ENCODE measurements around the gene NGFR. TPM values are rescaled to one million over a fixed set of nuclear protein-coding genes. Genes with fewer than 3 reads are reported as not detected.

The NGFR gene
- total and polyA plus RNA-seq, 2 donors (not counting 1 experiment from before 2014, with no cell fraction given): 0.31 to 1.6 TPM

- Mint-ChIP-seq H3K4me3 (no peak overlapping the region), H3K4me1 (peaks cover 15% of the 10 kb centered on the region), H3K27me3 (peaks cover 37% of the 10 kb centered on the region), H3K9me3 (ENCODE audit: insufficient read depth) (no peaks in the 10 kb centered on the region), H3K27ac (no peak overlapping the region)
- H3K9me3 ChIP-seq (ENCODE audit: control extremely low read depth in 1 of 3, control insufficient read depth in 2 of 3, insufficient read depth in 1 of 3, low read length in 2 of 3): no peaks in the 10 kb centered on the region
- H3K4me2 ChIP-seq (replicated peaks; ENCODE audit: low read depth, low read length, poor library complexity, severe bottlenecking): no peak overlapping the region
- peaks cover 10 to 16% of the 10 kb centered on the region in 2 donors for H3K4me1 ChIP-seq (ENCODE audit: control insufficient read depth in 2 of 2, insufficient read depth in 2 of 2, low read length in 2 of 2)
- CTCF ChIA-PET: interaction anchor here (1.1 to 1.2 kb wide), 2 partner anchors 13 to 66 kb away, joined by 3 read pairs; no protein-coding TSS in a partner anchor
- H3K4me3 ChIP-seq (ENCODE audit: control extremely low read depth in 1 of 5, extremely low read depth in 1 of 5, insufficient read depth in 1 of 5, low read depth in 2 of 5, low read length in 4 of 5): no peak overlapping the region
- no peak overlapping the region for H2AFZ ChIP-seq (ENCODE audit: insufficient read depth, low read depth, low read length, poor library complexity, severe bottlenecking)
- 100% methylated on average over 1 of the region's 5 CpGs for WGBS (ENCODE audit: insufficient coverage)
- POLR2A ChIA-PET: interaction anchor here (0.6 kb wide), 1 partner anchor 24 kb away, joined by 11 read pairs; no protein-coding TSS in a partner anchor
- H3K27me3 ChIP-seq (replicated peaks in 1 of 4; ENCODE audit: control extremely low read depth in 1 of 4, control insufficient read depth in 3 of 4, insufficient read depth in 4 of 4, low read length in 3 of 4): peaks cover 0 to 18% (median 6%) of the 10 kb centered on the region in 4 experiments
- no peaks in the 10 kb centered on the region for H4K20me1 ChIP-seq (ENCODE audit: control insufficient read depth, insufficient read depth, low read length, poor library complexity, severe bottlenecking)
- TF ChIP-seq CTCF (IDR thresholded peaks at IDR 0.05) (no peak), EZH2 (IDR thresholded peaks at IDR 0.05; ENCODE audit: borderline replicate concordance, insufficient read depth, low read depth, low read length, poor library complexity, severe bottlenecking) (no peak)
- no peak overlapping the region for H3K27ac ChIP-seq (ENCODE audit: low read length in 2 of 2)
- ATAC-seq (ENCODE audit: low read depth) (no peak), DNase-seq (no peak)
- intact Hi-C loops (cut with micrococcal nuclease): loop anchor here (10.0 kb wide), 1 partner anchor 214 kb away; the partner anchor contains the start of gene SLC35B1
- no peak overlapping the region for H3K9ac ChIP-seq (ENCODE audit: low read length)
- no peaks in the 10 kb centered on the region for H3K36me3 ChIP-seq (replicated peaks in 1 of 2; ENCODE audit: control extremely low read depth in 1 of 2, control insufficient read depth in 1 of 2, extremely low read depth in 1 of 2, insufficient read depth in 2 of 2, low read length in 1 of 2)
- no peaks in the 10 kb centered on the region for H3K79me2 ChIP-seq (ENCODE audit: control insufficient read depth, insufficient read depth, low read length)
Measured at GRCh38 chr17:49491192-49491769, 3.8 kb upstream of the NGFR start.

DNA sequence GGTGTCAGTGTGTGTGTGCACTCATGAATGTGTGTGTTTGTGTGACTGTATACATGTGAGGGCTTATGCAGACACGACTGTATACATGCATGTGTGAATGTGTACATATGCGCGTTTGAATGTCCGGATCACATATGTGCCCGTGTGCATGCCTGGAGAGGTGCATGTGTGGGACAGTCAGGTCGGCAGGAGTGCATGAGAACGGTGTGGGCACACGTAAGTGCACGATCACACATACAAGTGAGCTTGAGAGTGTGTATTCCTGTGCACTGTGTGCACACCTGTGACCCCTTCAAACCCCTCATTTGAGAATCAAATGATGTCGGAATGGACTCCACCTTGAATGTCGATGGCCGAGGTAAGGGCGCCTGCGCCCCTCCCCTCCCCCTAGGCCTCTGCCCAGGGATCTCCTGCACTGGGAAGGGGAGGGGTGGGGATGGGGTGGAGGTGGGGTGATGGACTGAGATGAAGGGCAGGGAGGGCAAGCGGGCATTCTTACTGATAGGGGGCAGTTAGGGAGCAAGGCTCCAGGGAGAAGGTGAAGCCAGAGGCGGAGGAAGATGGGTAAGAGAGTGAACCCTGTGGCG, 601 bp upstream of the NGFR start:
- peak overlapping the region; percentile 78 for H3K27ac Mint-ChIP-seq
- DNase-seq: peak; percentile 43
- Histone ChIP-seq H3K4me1 (ENCODE audit: control insufficient read depth in 2 of 2, insufficient read depth in 2 of 2, low read length in 2 of 2) (peaks cover 30 to 34% of the 10 kb centered on the region in 2 donors), H3K9me3 (ENCODE audit: control extremely low read depth in 1 of 3, control insufficient read depth in 2 of 3, insufficient read depth in 1 of 3, low read length in 2 of 3) (peaks cover 0 to 14% (median 0%) of the 10 kb centered on the region in 3 donors), H3K9ac (ENCODE audit: low read length) (peak overlapping the region; percentile 67), H3K4me2 (replicated peaks; ENCODE audit: low read depth, low read length, poor library complexity, severe bottlenecking) (peak overlapping the region; percentile 87), H3K27ac (ENCODE audit: low read length in 2 of 2) (no peak overlapping the region), H3K36me3 (replicated peaks in 1 of 2; ENCODE audit: control extremely low read depth in 1 of 2, control insufficient read depth in 1 of 2, extremely low read depth in 1 of 2, insufficient read depth in 2 of 2, low read length in 1 of 2) (no peaks in the 10 kb centered on the region), H4K20me1 (ENCODE audit: control insufficient read depth, insufficient read depth, low read length, poor library complexity, severe bottlenecking) (no peaks in the 10 kb centered on the region), H3K4me3 (ENCODE audit: control extremely low read depth in 1 of 5, extremely low read depth in 1 of 5, insufficient read depth in 1 of 5, low read depth in 2 of 5, low read length in 4 of 5) (peak overlapping the region in 4 of 5 experiments; percentile 48 to 74 (median 58)), H3K79me2 (ENCODE audit: control insufficient read depth, insufficient read depth, low read length) (no peaks in the 10 kb centered on the region), H2AFZ (ENCODE audit: insufficient read depth, low read depth, low read length, poor library complexity, severe bottlenecking) (peak overlapping the region; percentile 81), H3K27me3 (replicated peaks in 1 of 4; ENCODE audit: control extremely low read depth in 1 of 4, control insufficient read depth in 3 of 4, insufficient read depth in 4 of 4, low read length in 3 of 4) (peaks cover 0 to 36% (median 27%) of the 10 kb centered on the region in 4 experiments)
- no peak for TF ChIP-seq EZH2 (IDR thresholded peaks at IDR 0.05; ENCODE audit: borderline replicate concordance, insufficient read depth, low read depth, low read length, poor library complexity, severe bottlenecking)
- no peak for TF ChIP-seq CTCF (IDR thresholded peaks at IDR 0.05)
- WGBS (ENCODE audit: insufficient coverage): 65% methylated on average over 12 of the region's 17 CpGs
- H3K4me1 Mint-ChIP-seq: peaks cover 29% of the 10 kb centered on the region
- ATAC-seq (ENCODE audit: low read depth): no peak
- no peaks in the 10 kb centered on the region for H3K9me3 Mint-ChIP-seq (ENCODE audit: insufficient read depth)
- peak overlapping the region; percentile 87 for H3K4me3 Mint-ChIP-seq
- ChIA-PET POLR2A (no interaction called here), CTCF (interaction anchor here (0.7 to 3.9 kb wide), 6 partner anchors 13 to 87 kb away, joined by 3 to 21 read pairs (median 3); no protein-coding TSS in a partner anchor)
- intact Hi-C loops (cut with micrococcal nuclease): loop anchor here (2.0 to 10.0 kb wide), 2 partner anchors 80 to 210 kb away; partner anchors contain the start of genes PHB1 and SLC35B1
- H3K27me3 Mint-ChIP-seq: peaks cover 36% of the 10 kb centered on the region
